Body of pancreas (tissue), 4 donors: ENCODE measurements around the gene CCL26. TPM values are rescaled to one million over a fixed set of nuclear protein-coding genes. Genes with fewer than 3 reads are reported as not detected.
"Not testable (repeated sequence)": the region's sequence is repeated elsewhere in the genome, so short reads cannot be mapped to it uniquely, and the experiment has no call there.

Source experiments
- ATAC-seq: fragments of 150-250 bp; one replicate; pipeline ENCODE4 v1.9.1; 2016
- DNase-seq, 4 donors: peaks; one replicate each; pipeline ENCODE4 v3.0.0-alpha.2; 2019
- H3K27ac ChIP-seq, 4 donors: fragments of 200-600 bp; sonication (generic); 1 replicate in 3 of 4; 2 replicates in 1 of 4; pipeline versions ENCODE4 v1.5.1 to v1.6.1; 2016 to 2019; ENCODE audit warnings: mild to moderate bottlenecking in 1 of 4, mixed read lengths in 1 of 4, moderate library complexity in 1 of 4
- H3K27me3 ChIP-seq, 2 donors: fragments of 200-600 bp; sonication (generic); one replicate each; pipeline ENCODE4 v1.6.0; 2016; ENCODE audit warnings: mild to moderate bottlenecking in 1 of 2
- H3K36me3 ChIP-seq, 2 donors: fragments of 200-600 bp; sonication (generic); replicated peaks in 1 of 2; 2 replicates each; pipeline ENCODE4 v1.5.1; 2016; ENCODE audit warnings: low read depth in 2 of 2; ENCODE audit not compliant: insufficient read depth in 1 of 2
- H3K4me1 ChIP-seq: fragments of 200-600 bp; sonication (generic); one replicate; pipeline ENCODE4 v1.6.0; 2016
- H3K4me3 ChIP-seq, 2 donors: fragments of 200-600 bp; sonication (generic); 1 replicate in 1 of 2; 2 replicates in 1 of 2; pipeline ENCODE4 v1.5.1; 2016 to 2019
- H3K9me3 ChIP-seq, 3 donors: fragments of 200-600 bp; sonication (generic); 1 replicate in 2 of 3; 2 replicates in 1 of 3; pipeline ENCODE4 v1.5.1; 2016
- POLR2A ChIP-seq, 3 donors: fragments of 450-650 bp; IDR thresholded peaks; one replicate each; pipeline ENCODE4 v1.6.1; 2016; ENCODE audit warnings: antibody characterized with exemption in 3 of 3, mild to moderate bottlenecking in 2 of 3
- WGBS, 2 donors: methylation state at CpG; one replicate each; pipeline ENCODE4 v1.1.5; 2017; 5-methylcytosine and 5-hydroxymethylcytosine counted together
- intact Hi-C: fragments of 100-400 bp; cut with DNase I; formaldehyde crosslinking; loops from one replicate; pipeline ENCODE4 v1.15.1; 2023
- total RNA-seq, 2 donors: library from RNA; depleted of rRNA; stranded (reverse); fragments of >200 nt; gene quantifications; one replicate each; pipeline ENCODE4 v1.1.0, GENCODE V29; 2016
- TF ChIP-seq, protein P1 (sequence below), 7 experiments: fragments of 450-650 bp in 4 of 7; fragments of 200-600 bp in 3 of 7; sonication (generic) in 3 of 7; IDR thresholded peaks; one replicate each; pipeline ENCODE4 v1.5.1; 2016 to 2019; ENCODE audit warnings: antibody characterized with exemption in 7 of 7

Gene CCL26
- total RNA-seq, 2 donors from 2014 or later = not detected

DNA sequence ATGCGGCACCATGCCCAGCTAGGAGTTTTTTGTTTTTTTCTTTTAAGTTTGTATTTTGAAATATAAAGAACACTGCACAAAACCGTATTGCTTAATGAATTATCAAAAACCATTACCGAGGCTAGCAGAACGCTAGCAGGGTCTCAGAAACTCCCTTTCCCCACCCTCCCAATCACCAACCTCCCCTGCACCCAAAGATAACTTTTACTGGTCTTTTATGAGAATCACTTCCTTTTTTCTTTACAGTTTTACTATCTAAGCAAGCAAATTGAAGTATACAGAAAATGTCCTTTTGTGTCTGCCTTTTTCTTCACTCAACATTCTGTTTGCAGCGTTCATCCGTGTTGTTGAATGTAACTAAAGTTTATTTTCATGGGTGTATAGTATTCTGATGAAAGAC lies 46.7 kb downstream of the CCL26 start:
- intact Hi-C loops = loop anchor here (5.0 kb wide), 1 partner anchor 102 kb away; no protein-coding TSS in a partner anchor
- ATAC-seq (no peak), DNase-seq (no peak)
- TF ChIP-seq POLR2A (IDR thresholded peaks at IDR 0.05) = no peak
- TF ChIP-seq, protein P1, sequence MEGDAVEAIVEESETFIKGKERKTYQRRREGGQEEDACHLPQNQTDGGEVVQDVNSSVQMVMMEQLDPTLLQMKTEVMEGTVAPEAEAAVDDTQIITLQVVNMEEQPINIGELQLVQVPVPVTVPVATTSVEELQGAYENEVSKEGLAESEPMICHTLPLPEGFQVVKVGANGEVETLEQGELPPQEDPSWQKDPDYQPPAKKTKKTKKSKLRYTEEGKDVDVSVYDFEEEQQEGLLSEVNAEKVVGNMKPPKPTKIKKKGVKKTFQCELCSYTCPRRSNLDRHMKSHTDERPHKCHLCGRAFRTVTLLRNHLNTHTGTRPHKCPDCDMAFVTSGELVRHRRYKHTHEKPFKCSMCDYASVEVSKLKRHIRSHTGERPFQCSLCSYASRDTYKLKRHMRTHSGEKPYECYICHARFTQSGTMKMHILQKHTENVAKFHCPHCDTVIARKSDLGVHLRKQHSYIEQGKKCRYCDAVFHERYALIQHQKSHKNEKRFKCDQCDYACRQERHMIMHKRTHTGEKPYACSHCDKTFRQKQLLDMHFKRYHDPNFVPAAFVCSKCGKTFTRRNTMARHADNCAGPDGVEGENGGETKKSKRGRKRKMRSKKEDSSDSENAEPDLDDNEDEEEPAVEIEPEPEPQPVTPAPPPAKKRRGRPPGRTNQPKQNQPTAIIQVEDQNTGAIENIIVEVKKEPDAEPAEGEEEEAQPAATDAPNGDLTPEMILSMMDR (IDR thresholded peaks at IDR 0.05) = no peak
- Histone ChIP-seq H3K4me1 (peaks cover 5% of the 10 kb centered on the region), H3K27me3 (no peaks in the 10 kb centered on the region), H3K27ac (no peak overlapping the region), H3K36me3 (no peaks in the 10 kb centered on the region), H3K4me3 (no peak overlapping the region), H3K9me3 (no peaks in the 10 kb centered on the region)
- 58 to 80% methylated on average over 6 of the region's 6 CpGs for WGBS, 2 donors

DNA sequence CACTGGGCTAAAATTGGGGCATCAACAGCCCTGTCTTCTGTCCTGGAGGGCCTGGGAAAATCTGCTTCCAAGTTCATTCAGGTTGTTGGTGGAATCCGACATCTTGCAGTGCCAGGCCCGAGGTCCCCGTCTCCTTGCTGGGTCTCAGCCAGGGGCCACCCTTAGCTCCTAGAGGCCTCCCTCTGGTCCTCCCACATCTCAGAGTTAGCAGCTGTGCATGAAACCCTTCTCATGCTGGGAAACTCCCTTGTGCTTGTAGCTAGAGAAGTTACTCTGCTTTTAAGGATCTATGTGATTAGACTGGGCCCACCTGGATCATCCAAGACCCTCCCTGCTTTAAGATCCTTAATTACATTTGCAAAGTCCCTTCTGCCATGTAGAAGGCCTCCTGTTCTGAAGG lies 48.6 kb downstream of the CCL26 start:
- Histone ChIP-seq H3K4me1 (peaks cover 5% of the 10 kb centered on the region), H3K4me3 (no peak overlapping the region), H3K9me3 (no peaks in the 10 kb centered on the region), H3K27me3 (no peaks in the 10 kb centered on the region), H3K36me3 (no peaks in the 10 kb centered on the region), H3K27ac (no peak overlapping the region)
- ATAC-seq = no peak
- intact Hi-C loops = no loop called here
- WGBS, 2 donors = 68% methylated on average over 3 of the region's 3 CpGs; no CpG with 5 or more reads in 1 of the 2 donors
- TF ChIP-seq, protein P1 (IDR thresholded peaks at IDR 0.05) = no peak
- no peak for TF ChIP-seq POLR2A (IDR thresholded peaks at IDR 0.05)
- no peak for DNase-seq

DNA sequence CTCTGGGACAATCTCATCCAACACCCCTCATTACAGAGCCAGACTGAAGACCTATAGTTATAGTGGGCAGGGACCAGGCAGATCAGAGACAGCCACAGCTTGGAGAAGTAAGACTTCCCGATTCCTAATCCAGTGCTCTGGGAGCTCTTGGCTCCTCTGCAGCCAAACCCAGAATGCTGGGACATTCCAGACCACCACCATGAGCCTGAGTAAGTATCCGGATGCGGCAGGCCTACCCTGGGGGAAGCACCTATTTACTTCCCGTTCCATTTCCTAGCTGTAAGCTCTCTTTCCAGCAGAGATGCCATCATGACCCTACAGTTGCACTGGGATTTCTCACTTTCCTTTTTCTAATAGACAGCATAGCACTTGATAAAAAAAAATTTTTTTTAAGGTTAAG lies 49.6 kb downstream of the CCL26 start:
- WGBS, 2 donors = 84 to 97% methylated on average over 4 of the region's 4 CpGs
- no peaks in the 10 kb centered on the region for H3K9me3 ChIP-seq
- no peak for DNase-seq

DNA sequence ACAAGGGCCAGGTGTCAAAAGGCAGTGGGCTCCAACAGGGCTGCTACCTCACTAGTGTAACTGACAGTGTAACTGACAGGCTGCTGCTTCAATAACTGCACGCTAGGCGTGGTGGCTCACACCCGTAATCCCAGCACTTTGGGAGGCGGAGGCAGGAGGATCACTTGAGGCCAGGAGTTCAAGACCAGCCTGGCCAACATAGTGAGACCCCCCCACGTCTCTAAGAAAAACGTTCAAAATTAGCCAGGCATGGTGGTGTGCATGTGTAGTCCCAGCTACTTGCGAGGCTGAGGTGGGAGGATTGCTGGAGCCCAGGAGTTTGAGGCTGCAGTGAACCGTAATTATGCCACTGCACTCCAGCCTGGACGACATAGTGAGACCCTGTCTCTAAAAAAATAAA lies 50.1 kb downstream of the CCL26 start:
- H3K27ac ChIP-seq, H3K27me3 ChIP-seq, H3K4me1 ChIP-seq, ATAC-seq, intact Hi-C loops, DNase-seq, H3K9me3 ChIP-seq, H3K4me3 ChIP-seq, H3K36me3 ChIP-seq: not testable (repeated sequence)
- WGBS, 2 donors = 89 to 90% methylated on average over 8 to 9 of the region's 9 CpGs

More for the DNA sequence above, 49.6 kb downstream of the CCL26 start:
- no peaks in the 10 kb centered on the region for H3K36me3 ChIP-seq
- no peak overlapping the region for H3K4me3 ChIP-seq
- intact Hi-C loops = no loop called here
- H3K27me3 ChIP-seq = no peaks in the 10 kb centered on the region
- H3K4me1 ChIP-seq = no peaks in the 10 kb centered on the region
- no peak for ATAC-seq
- H3K27ac ChIP-seq = no peak overlapping the region
- no peak for TF ChIP-seq POLR2A (IDR thresholded peaks at IDR 0.05)
- TF ChIP-seq, protein P1 (IDR thresholded peaks at IDR 0.05) = no peak

DNA sequence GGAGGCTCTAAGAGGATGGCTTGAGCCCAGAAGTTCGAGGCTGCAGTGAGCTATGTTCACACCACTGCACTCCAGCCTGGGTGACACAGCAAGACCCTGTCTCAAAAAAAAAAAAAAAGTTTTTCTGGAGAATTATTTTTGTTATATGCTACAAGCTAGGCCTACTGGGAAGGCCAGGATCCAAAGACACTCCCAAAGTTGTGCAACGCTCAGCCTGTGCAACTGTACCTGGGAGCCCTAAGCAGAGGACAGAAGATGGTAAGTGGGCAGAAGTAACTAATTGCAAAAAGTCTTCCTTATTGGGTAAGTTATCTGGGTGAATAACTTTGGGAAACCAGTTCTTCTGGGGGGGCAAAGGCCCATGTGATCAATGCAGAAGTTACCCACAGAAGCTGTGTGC lies 50.6 kb downstream of the CCL26 start:
- no peak for ATAC-seq
- TF ChIP-seq POLR2A (IDR thresholded peaks at IDR 0.05) = no peak
- TF ChIP-seq, protein P1 (IDR thresholded peaks at IDR 0.05) = no peak
- no peak overlapping the region for H3K4me3 ChIP-seq

More for the DNA sequence above, 50.6 kb downstream of the CCL26 start:
- Histone ChIP-seq H3K4me1 (no peaks in the 10 kb centered on the region), H3K27ac (no peak overlapping the region), H3K27me3 (no peaks in the 10 kb centered on the region), H3K36me3 (no peaks in the 10 kb centered on the region), H3K9me3 (no peaks in the 10 kb centered on the region)
- WGBS, 2 donors = 82 to 85% methylated on average over 2 of the region's 2 CpGs
- intact Hi-C loops = no loop called here
- no peak for DNase-seq
